WTC11 (cell line): Measurements from ENCODE around the gene HIF3A. TPM values are rescaled to one million over a fixed set of nuclear protein-coding genes. Genes with fewer than 3 reads are reported as not detected.

ENCODE experiments used
- ATAC-seq: fragments of 200-7000 bp; cut with Tn5 transposase; 2 replicates; pipeline ENCODE4 v1.10.0; 2021; ENCODE audit warnings: mild to moderate bottlenecking, moderate library complexity
- CTCF ChIA-PET: fragments of 300-600 bp; sonication (Branson Sonifier 250); formaldehyde crosslinking; loops from one replicate; lab custom pipeline; 2021; ENCODE audit warnings: antibody characterized with exemption; lab: Charles Lee
- POLR2A ChIA-PET: fragments of 350-600 bp; sonication (Branson Sonifier 250); formaldehyde crosslinking; loops from one replicate; lab custom pipeline; 2021; ENCODE audit warnings: antibody characterized with exemption; lab: Charles Lee
- DNase-seq: peaks from one replicate; pipeline ENCODE4 v3.0.0; 2021; ENCODE audit warnings: low spot score
- H3K27ac Mint-ChIP-seq: 2 replicates; pipeline ENCODE4 v1.8.0; 2021; ENCODE audit warnings: mixed read lengths
- H3K27me3 Mint-ChIP-seq: 2 replicates; pipeline ENCODE4 v1.8.0; 2021; ENCODE audit warnings: low read depth, mild to moderate bottlenecking, moderate library complexity, mixed read lengths
- H3K36me3 Mint-ChIP-seq: 2 replicates; pipeline ENCODE4 v1.8.0; 2021; ENCODE audit warnings: mixed read lengths
- H3K4me1 Mint-ChIP-seq: 2 replicates; pipeline ENCODE4 v1.8.0; 2022; ENCODE audit warnings: mixed read lengths
- H3K4me3 Mint-ChIP-seq: 2 replicates; pipeline ENCODE4 v1.8.0; 2021; ENCODE audit warnings: mild to moderate bottlenecking, moderate library complexity, mixed read lengths
- H3K9me3 Mint-ChIP-seq: 2 replicates; pipeline ENCODE4 v1.8.0; 2021; ENCODE audit warnings: mixed read lengths
- CBFB ChIP-seq: sonication (generic); formaldehyde crosslinking; IDR thresholded peaks from 2 replicates; pipeline ENCODE4 v1.8.1; 2022; ENCODE audit warnings: mild to moderate bottlenecking, low read depth, missing genetic modification reagents
- ELF4 ChIP-seq: sonication (generic); formaldehyde crosslinking; IDR thresholded peaks from 2 replicates; pipeline ENCODE4 v1.8.1; 2022; ENCODE audit warnings: low read depth, mild to moderate bottlenecking, moderate library complexity, missing genetic modification reagents
- GTF2I ChIP-seq: fragments of 250-450 bp; sonication (Bioruptor Pico); conservative IDR thresholded peaks from 2 replicates; pipeline ENCODE4 v1.4.0; 2021; ENCODE audit warnings: mild to moderate bottlenecking
- JAZF1 ChIP-seq: fragments of 250-450 bp; sonication (Bioruptor Pico); IDR thresholded peaks from 2 replicates; pipeline ENCODE4 v1.9.0; 2021; ENCODE audit warnings: moderate library complexity, mild to moderate bottlenecking, inconsistent platforms
- MXD4 ChIP-seq: fragments of 250-450 bp; sonication (Bioruptor Pico); IDR thresholded peaks from 2 replicates; pipeline ENCODE4 v1.8.0; 2021; ENCODE audit warnings: mild to moderate bottlenecking, moderate library complexity, borderline replicate concordance
- MYBL2 ChIP-seq: sonication (generic); formaldehyde crosslinking; IDR thresholded peaks from 2 replicates; pipeline ENCODE4 v1.8.1; 2023; ENCODE audit warnings: mild to moderate bottlenecking, moderate library complexity, missing genetic modification reagents
- RORB ChIP-seq: fragments of 250-450 bp; sonication (Bioruptor Pico); IDR thresholded peaks from 2 replicates; pipeline ENCODE4 v1.9.0; 2021; ENCODE audit warnings: mild to moderate bottlenecking
- SMAD3 ChIP-seq: sonication (generic); formaldehyde crosslinking; IDR thresholded peaks from 2 replicates; pipeline ENCODE4 v1.8.0; 2022; ENCODE audit warnings: missing genetic modification reagents, mild to moderate bottlenecking, borderline replicate concordance
- SP1 ChIP-seq: sonication (generic); formaldehyde crosslinking; conservative IDR thresholded peaks from 2 replicates; pipeline ENCODE4 v1.8.1; 2022; ENCODE audit warnings: missing genetic modification reagents
- ZNF423 ChIP-seq: fragments of 250-450 bp; sonication (Bioruptor Pico); IDR thresholded peaks from 2 replicates; pipeline ENCODE4 v2.1.2; 2022; ENCODE audit warnings: mild to moderate bottlenecking, moderate library complexity
- ZNF671 ChIP-seq: fragments of 250-450 bp; sonication (Bioruptor Pico); IDR thresholded peaks from 2 replicates; pipeline ENCODE4 v1.8.0; 2021; ENCODE audit warnings: mild to moderate bottlenecking
- total RNA-seq: library from RNA; stranded (reverse); gene quantifications from 3 replicates; pipeline ENCODE4 v1.2.3, GENCODE V29; 2021
- TF ChIP-seq, protein P1 (sequence below): sonication (generic); formaldehyde crosslinking; IDR thresholded peaks from 2 replicates; pipeline ENCODE4 v1.8.1; 2023; ENCODE audit warnings: mild to moderate bottlenecking, missing genetic modification reagents
- TF ChIP-seq, protein P2 (sequence below): sonication (generic); formaldehyde crosslinking; IDR thresholded peaks from 2 replicates; pipeline ENCODE4 v1.8.1; 2022; ENCODE audit warnings: low read depth, missing genetic modification reagents, borderline replicate concordance
- TF ChIP-seq, protein P3 (sequence below): sonication (generic); formaldehyde crosslinking; IDR thresholded peaks from 2 replicates; pipeline ENCODE4 v1.8.1; 2023; ENCODE audit warnings: mild to moderate bottlenecking, missing genetic modification reagents, moderate library complexity
- TF ChIP-seq, protein P4 (sequence below): sonication (generic); formaldehyde crosslinking; IDR thresholded peaks from 2 replicates; pipeline ENCODE4 v1.8.0; 2022; ENCODE audit warnings: mild to moderate bottlenecking, missing genetic modification reagents
- TF ChIP-seq, protein P5 (sequence below): fragments of 250-450 bp; sonication (Bioruptor Pico); IDR thresholded peaks from 2 replicates; pipeline ENCODE4 v1.9.0; 2021; ENCODE audit warnings: mild to moderate bottlenecking
- TF ChIP-seq, protein P6 (sequence below): sonication (generic); formaldehyde crosslinking; IDR thresholded peaks from 2 replicates; pipeline ENCODE4 v1.8.1; 2023; ENCODE audit warnings: mild to moderate bottlenecking, moderate library complexity, missing genetic modification reagents
- TF ChIP-seq, protein P7 (sequence below): fragments of 200-600 bp; IDR thresholded peaks from 2 replicates; pipeline ENCODE4 v1.8.0; 2022; ENCODE audit warnings: antibody characterized with exemption
- TF ChIP-seq, protein P8 (sequence below): sonication (generic); formaldehyde crosslinking; IDR thresholded peaks from 2 replicates; pipeline ENCODE4 v1.8.0; 2022; ENCODE audit warnings: missing genetic modification reagents
- TF ChIP-seq, protein P9 (sequence below): sonication (generic); formaldehyde crosslinking; IDR thresholded peaks from 2 replicates; pipeline ENCODE4 v1.8.0; 2023; ENCODE audit warnings: missing genetic modification reagents

HIF3A gene
- total RNA-seq, 1 experiment from 2014 or later: 31.8 TPM

DNA sequence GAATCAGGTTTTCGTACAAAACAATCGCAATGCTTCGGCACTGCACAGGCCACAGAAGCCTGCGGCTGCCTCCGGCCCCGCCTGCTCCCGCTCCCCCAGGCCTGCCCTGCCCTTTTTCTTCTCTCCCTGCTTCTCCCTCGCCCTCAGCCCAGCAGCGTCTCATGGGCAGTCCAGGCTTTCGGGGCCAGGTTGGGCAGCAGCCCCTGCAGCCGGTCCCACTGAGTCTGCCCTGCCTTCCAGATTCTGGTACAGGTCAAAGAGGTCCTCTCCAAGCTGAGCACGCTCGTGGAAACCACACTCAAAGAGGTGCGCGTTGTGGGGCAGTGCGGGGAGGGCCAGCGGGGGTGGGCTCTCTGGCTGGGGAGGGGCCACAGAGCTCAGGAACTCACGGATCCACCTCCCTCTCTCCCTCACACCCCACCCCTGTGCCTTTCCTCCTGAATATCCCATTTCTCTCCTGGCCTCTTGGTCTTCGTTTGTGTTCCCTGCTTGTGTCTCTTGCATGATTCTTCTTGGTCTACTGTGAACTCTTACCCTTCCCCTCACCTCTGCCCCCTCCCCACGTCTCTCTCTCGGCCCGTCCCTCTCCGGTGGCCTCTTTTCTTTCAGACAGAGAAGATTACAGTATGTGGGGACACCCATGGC, 86.5 kb downstream of the HIF3A start:
- no peaks in the 10 kb centered on the region for H3K4me1 Mint-ChIP-seq
- POLR2A ChIA-PET: interaction anchor here (0.5 kb wide), 1 partner anchor 271 kb away, joined by 4 read pairs; no protein-coding TSS in a partner anchor
- TF ChIP-seq SMAD3 (CRISPR knock-in tag) (no peak), RORB (CRISPR knock-in tag) (no peak), SP1 (CRISPR knock-in tag) (no peak), MXD4 (CRISPR knock-in tag) (no peak), CBFB (no peak), JAZF1 (CRISPR knock-in tag) (no peak), ELF4 (CRISPR knock-in tag) (no peak), GTF2I (CRISPR knock-in tag) (no peak), MYBL2 (CRISPR knock-in tag) (no peak), ZNF671 (CRISPR knock-in tag) (no peak), ZNF423 (CRISPR knock-in tag) (no peak)
- TF ChIP-seq, protein P1, sequence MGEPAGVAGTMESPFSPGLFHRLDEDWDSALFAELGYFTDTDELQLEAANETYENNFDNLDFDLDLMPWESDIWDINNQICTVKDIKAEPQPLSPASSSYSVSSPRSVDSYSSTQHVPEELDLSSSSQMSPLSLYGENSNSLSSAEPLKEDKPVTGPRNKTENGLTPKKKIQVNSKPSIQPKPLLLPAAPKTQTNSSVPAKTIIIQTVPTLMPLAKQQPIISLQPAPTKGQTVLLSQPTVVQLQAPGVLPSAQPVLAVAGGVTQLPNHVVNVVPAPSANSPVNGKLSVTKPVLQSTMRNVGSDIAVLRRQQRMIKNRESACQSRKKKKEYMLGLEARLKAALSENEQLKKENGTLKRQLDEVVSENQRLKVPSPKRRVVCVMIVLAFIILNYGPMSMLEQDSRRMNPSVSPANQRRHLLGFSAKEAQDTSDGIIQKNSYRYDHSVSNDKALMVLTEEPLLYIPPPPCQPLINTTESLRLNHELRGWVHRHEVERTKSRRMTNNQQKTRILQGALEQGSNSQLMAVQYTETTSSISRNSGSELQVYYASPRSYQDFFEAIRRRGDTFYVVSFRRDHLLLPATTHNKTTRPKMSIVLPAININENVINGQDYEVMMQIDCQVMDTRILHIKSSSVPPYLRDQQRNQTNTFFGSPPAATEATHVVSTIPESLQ (CRISPR knock-in tag): no peak
- TF ChIP-seq, protein P2, sequence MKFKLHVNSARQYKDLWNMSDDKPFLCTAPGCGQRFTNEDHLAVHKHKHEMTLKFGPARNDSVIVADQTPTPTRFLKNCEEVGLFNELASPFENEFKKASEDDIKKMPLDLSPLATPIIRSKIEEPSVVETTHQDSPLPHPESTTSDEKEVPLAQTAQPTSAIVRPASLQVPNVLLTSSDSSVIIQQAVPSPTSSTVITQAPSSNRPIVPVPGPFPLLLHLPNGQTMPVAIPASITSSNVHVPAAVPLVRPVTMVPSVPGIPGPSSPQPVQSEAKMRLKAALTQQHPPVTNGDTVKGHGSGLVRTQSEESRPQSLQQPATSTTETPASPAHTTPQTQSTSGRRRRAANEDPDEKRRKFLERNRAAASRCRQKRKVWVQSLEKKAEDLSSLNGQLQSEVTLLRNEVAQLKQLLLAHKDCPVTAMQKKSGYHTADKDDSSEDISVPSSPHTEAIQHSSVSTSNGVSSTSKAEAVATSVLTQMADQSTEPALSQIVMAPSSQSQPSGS (CRISPR knock-in tag): no peak
- TF ChIP-seq, protein P3, sequence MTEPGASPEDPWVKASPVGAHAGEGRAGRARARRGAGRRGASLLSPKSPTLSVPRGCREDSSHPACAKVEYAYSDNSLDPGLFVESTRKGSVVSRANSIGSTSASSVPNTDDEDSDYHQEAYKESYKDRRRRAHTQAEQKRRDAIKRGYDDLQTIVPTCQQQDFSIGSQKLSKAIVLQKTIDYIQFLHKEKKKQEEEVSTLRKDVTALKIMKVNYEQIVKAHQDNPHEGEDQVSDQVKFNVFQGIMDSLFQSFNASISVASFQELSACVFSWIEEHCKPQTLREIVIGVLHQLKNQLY (CRISPR knock-in tag): no peak
- TF ChIP-seq, protein P4, sequence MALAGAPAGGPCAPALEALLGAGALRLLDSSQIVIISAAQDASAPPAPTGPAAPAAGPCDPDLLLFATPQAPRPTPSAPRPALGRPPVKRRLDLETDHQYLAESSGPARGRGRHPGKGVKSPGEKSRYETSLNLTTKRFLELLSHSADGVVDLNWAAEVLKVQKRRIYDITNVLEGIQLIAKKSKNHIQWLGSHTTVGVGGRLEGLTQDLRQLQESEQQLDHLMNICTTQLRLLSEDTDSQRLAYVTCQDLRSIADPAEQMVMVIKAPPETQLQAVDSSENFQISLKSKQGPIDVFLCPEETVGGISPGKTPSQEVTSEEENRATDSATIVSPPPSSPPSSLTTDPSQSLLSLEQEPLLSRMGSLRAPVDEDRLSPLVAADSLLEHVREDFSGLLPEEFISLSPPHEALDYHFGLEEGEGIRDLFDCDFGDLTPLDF: no peak
- TF ChIP-seq, protein P5, sequence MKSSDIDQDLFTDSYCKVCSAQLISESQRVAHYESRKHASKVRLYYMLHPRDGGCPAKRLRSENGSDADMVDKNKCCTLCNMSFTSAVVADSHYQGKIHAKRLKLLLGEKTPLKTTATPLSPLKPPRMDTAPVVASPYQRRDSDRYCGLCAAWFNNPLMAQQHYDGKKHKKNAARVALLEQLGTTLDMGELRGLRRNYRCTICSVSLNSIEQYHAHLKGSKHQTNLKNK (CRISPR knock-in tag): no peak
- TF ChIP-seq, protein P6, sequence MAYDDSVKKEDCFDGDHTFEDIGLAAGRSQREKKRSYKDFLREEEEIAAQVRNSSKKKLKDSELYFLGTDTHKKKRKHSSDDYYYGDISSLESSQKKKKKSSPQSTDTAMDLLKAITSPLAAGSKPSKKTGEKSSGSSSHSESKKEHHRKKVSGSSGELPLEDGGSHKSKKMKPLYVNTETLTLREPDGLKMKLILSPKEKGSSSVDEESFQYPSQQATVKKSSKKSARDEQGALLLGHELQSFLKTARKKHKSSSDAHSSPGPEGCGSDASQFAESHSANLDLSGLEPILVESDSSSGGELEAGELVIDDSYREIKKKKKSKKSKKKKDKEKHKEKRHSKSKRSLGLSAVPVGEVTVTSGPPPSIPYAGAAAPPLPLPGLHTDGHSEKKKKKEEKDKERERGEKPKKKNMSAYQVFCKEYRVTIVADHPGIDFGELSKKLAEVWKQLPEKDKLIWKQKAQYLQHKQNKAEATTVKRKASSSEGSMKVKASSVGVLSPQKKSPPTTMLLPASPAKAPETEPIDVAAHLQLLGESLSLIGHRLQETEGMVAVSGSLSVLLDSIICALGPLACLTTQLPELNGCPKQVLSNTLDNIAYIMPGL: no peak
- TF ChIP-seq, protein P7, sequence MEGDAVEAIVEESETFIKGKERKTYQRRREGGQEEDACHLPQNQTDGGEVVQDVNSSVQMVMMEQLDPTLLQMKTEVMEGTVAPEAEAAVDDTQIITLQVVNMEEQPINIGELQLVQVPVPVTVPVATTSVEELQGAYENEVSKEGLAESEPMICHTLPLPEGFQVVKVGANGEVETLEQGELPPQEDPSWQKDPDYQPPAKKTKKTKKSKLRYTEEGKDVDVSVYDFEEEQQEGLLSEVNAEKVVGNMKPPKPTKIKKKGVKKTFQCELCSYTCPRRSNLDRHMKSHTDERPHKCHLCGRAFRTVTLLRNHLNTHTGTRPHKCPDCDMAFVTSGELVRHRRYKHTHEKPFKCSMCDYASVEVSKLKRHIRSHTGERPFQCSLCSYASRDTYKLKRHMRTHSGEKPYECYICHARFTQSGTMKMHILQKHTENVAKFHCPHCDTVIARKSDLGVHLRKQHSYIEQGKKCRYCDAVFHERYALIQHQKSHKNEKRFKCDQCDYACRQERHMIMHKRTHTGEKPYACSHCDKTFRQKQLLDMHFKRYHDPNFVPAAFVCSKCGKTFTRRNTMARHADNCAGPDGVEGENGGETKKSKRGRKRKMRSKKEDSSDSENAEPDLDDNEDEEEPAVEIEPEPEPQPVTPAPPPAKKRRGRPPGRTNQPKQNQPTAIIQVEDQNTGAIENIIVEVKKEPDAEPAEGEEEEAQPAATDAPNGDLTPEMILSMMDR: no peak
- TF ChIP-seq, protein P8, sequence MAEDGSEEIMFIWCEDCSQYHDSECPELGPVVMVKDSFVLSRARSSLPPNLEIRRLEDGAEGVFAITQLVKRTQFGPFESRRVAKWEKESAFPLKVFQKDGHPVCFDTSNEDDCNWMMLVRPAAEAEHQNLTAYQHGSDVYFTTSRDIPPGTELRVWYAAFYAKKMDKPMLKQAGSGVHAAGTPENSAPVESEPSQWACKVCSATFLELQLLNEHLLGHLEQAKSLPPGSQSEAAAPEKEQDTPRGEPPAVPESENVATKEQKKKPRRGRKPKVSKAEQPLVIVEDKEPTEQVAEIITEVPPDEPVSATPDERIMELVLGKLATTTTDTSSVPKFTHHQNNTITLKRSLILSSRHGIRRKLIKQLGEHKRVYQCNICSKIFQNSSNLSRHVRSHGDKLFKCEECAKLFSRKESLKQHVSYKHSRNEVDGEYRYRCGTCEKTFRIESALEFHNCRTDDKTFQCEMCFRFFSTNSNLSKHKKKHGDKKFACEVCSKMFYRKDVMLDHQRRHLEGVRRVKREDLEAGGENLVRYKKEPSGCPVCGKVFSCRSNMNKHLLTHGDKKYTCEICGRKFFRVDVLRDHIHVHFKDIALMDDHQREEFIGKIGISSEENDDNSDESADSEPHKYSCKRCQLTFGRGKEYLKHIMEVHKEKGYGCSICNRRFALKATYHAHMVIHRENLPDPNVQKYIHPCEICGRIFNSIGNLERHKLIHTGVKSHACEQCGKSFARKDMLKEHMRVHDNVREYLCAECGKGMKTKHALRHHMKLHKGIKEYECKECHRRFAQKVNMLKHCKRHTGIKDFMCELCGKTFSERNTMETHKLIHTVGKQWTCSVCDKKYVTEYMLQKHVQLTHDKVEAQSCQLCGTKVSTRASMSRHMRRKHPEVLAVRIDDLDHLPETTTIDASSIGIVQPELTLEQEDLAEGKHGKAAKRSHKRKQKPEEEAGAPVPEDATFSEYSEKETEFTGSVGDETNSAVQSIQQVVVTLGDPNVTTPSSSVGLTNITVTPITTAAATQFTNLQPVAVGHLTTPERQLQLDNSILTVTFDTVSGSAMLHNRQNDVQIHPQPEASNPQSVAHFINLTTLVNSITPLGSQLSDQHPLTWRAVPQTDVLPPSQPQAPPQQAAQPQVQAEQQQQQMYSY (CRISPR knock-in tag): no peak
- TF ChIP-seq, protein P9, sequence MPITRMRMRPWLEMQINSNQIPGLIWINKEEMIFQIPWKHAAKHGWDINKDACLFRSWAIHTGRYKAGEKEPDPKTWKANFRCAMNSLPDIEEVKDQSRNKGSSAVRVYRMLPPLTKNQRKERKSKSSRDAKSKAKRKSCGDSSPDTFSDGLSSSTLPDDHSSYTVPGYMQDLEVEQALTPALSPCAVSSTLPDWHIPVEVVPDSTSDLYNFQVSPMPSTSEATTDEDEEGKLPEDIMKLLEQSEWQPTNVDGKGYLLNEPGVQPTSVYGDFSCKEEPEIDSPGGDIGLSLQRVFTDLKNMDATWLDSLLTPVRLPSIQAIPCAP (CRISPR knock-in tag): no peak
- no peak overlapping the region for H3K4me3 Mint-ChIP-seq
- no peaks in the 10 kb centered on the region for H3K27me3 Mint-ChIP-seq
- DNase-seq (no peak), ATAC-seq (no peak)
- CTCF ChIA-PET: interaction anchor here (0.6 kb wide), 1 partner anchor 83 kb away, joined by 5 read pairs; no protein-coding TSS in a partner anchor
- H3K36me3 Mint-ChIP-seq: peaks cover 66% of the 10 kb centered on the region
- H3K9me3 Mint-ChIP-seq: no peaks in the 10 kb centered on the region
- no peak overlapping the region for H3K27ac Mint-ChIP-seq
